K562 (cell line): ENCODE measurements around the gene KANK4. TPM values are rescaled to one million over a fixed set of nuclear protein-coding genes. Genes with fewer than 3 reads are reported as not detected.

Experiments
- ATAC-seq: fragments of 200-7000 bp; cut with Tn5 transposase; 3 replicates; pipeline ENCODE4 v1.9.1; 2020; ENCODE audit warnings: moderate library complexity
- BruUV-seq: library from RNA; stranded (reverse); fragments of 400-500 nt; replicated peaks from 2 replicates; lab custom pipeline; 2021; lab: Mats Ljungman, UMichigan
- CTCF ChIA-PET: fragments of 300-600 bp; formaldehyde crosslinking; extraction: SDS; loops from one replicate; lab custom pipeline; 2021; ENCODE audit warnings: low intra/inter-chr PET ratio; lab: Yijun Ruan, JAX
- POLR2A ChIA-PET: fragments of 300-600, 350-650 bp; sonication (Branson Sonifier 250); formaldehyde crosslinking; extraction: SDS; loops from one replicate; lab custom pipeline; 2021; ENCODE audit warnings: antibody characterized with exemption, inconsistent platforms; lab: Yijun Ruan, JAX
- DNase-seq, 4 experiments: peaks; one replicate each; pipeline versions ENCODE4 v3.0.0 to v3.0.0-alpha.2; 2011 to 2018; ENCODE audit warnings: low spot score in 3 of 4, mixed read lengths in 3 of 4; ENCODE audit errors: extremely low read depth in 1 of 4
- FAIRE-seq: peaks from 2 replicates; lab custom pipeline; 2011; peaks lifted over from hg19 to GRCh38; lab: Jason Lieb, UNC
- H2AFZ ChIP-seq: 2 replicates; pipeline ENCODE4 v1.6.0; 2011; ENCODE audit warnings: low read depth, low read length, control low read depth, inconsistent platforms
- H3K27ac ChIP-seq: fragments of 200-600 bp; 3 replicates; pipeline ENCODE4 v1.8.0; 2011; ENCODE audit warnings: low read depth, mild to moderate bottlenecking, control low read depth, inconsistent platforms, low read length, moderate library complexity, mixed read lengths; ENCODE audit errors: extremely low read depth
- H3K27me3 ChIP-seq, 2 experiments: fragments of 300-600 bp in 1 of 2; 2 replicates in 1 of 2; 3 replicates in 1 of 2; pipeline versions ENCODE4 v1.6.0 to v1.8.0; 2011; ENCODE audit warnings: inconsistent platforms in 2 of 2, low read length in 2 of 2, mild to moderate bottlenecking in 1 of 2, mixed read lengths in 1 of 2, moderate library complexity in 1 of 2; ENCODE audit not compliant: control insufficient read depth in 2 of 2, insufficient read depth in 2 of 2
- H3K36me3 ChIP-seq: fragments of 300-600 bp; 3 replicates; pipeline ENCODE4 v1.8.0; 2011; ENCODE audit warnings: mild to moderate bottlenecking, low read length, inconsistent platforms; ENCODE audit not compliant: control insufficient read depth, insufficient read depth
- H3K4me1 ChIP-seq, 2 experiments: fragments of 200-600 bp in 1 of 2; replicated peaks in 1 of 2; 2 replicates in 1 of 2; 3 replicates in 1 of 2; pipeline versions ENCODE4 v1.5.1 to v1.8.0; 2011; ENCODE audit warnings: inconsistent platforms in 2 of 2, low read length in 2 of 2, mild to moderate bottlenecking in 1 of 2, mixed read lengths in 1 of 2, moderate library complexity in 1 of 2; ENCODE audit not compliant: control insufficient read depth in 2 of 2, insufficient read depth in 2 of 2
- H3K4me2 ChIP-seq: 2 replicates; pipeline ENCODE4 v1.6.1; 2011; ENCODE audit warnings: low read length, control low read depth, inconsistent platforms, mixed read lengths; ENCODE audit not compliant: insufficient read depth
- H3K4me3 ChIP-seq: fragments of 200-600 bp; sonication (generic), shearing (Covaris generic); 2 replicates; pipeline ENCODE4 v1.5.1; 2016; ENCODE audit warnings: control low read depth, inconsistent platforms
- H3K79me2 ChIP-seq: fragments of 200-600 bp; 3 replicates; pipeline ENCODE4 v1.8.0; 2011; ENCODE audit warnings: low read length, inconsistent platforms; ENCODE audit not compliant: control insufficient read depth, insufficient read depth
- H3K9ac ChIP-seq, 2 experiments: 2 replicates each; pipeline versions ENCODE4 v1.6.0 to v1.6.1; 2011; ENCODE audit warnings: low read depth in 2 of 2, low read length in 2 of 2, control low read depth in 1 of 2, inconsistent platforms in 1 of 2, mild to moderate bottlenecking in 1 of 2, mixed read lengths in 1 of 2; ENCODE audit not compliant: insufficient read depth in 1 of 2
- H3K9me1 ChIP-seq: one replicate; pipeline ENCODE4 v1.6.0; 2011; ENCODE audit warnings: inconsistent platforms, mild to moderate bottlenecking, low read length, moderate library complexity; ENCODE audit not compliant: control insufficient read depth, insufficient read depth
- H3K9me3 ChIP-seq: replicated peaks from 2 replicates; pipeline ENCODE4 v1.5.1; 2011; ENCODE audit warnings: low read depth, low read length, inconsistent platforms; ENCODE audit not compliant: control insufficient read depth, insufficient read depth
- H4K20me1 ChIP-seq: replicated peaks from 2 replicates; pipeline ENCODE4 v1.6.1; 2011; ENCODE audit warnings: low read length, inconsistent platforms, mixed read lengths; ENCODE audit not compliant: control insufficient read depth, insufficient read depth
- ATF1 ChIP-seq, 2 experiments: fragments of 450-650 bp in 1 of 2; IDR thresholded peaks; 2 replicates each; pipeline ENCODE4 v1.6.1; 2016; ENCODE audit warnings: missing compliant biosample characterization in 1 of 2, missing genetic modification characterization in 1 of 2
- CBX2 ChIP-seq: fragments of 200-600 bp; sonication (generic); IDR thresholded peaks from one replicate; pipeline ENCODE4 v1.6.1; 2012; ENCODE audit warnings: mild to moderate bottlenecking, low read length, inconsistent platforms; ENCODE audit not compliant: insufficient read depth, poor library complexity, severe bottlenecking
- E2F6 ChIP-seq, 2 experiments: IDR thresholded peaks; 2 replicates each; pipeline ENCODE4 v1.6.1; 2011; ENCODE audit warnings: borderline replicate concordance in 1 of 2, control low read depth in 1 of 2, low read depth in 1 of 2, low read length in 1 of 2, mild to moderate bottlenecking in 1 of 2, mixed read lengths in 1 of 2, moderate library complexity in 1 of 2; ENCODE audit not compliant: insufficient read depth in 1 of 2, insufficient read length in 1 of 2, poor library complexity in 1 of 2, severe bottlenecking in 1 of 2; ENCODE audit errors: extremely low read depth in 1 of 2
- HNRNPK ChIP-seq: fragments of 200-400 bp; formaldehyde crosslinking; IDR thresholded peaks from one replicate; pipeline ENCODE4 v1.6.1; 2018; ENCODE audit warnings: mild to moderate bottlenecking, low read depth, low read length; ENCODE audit not compliant: poor library complexity, severe bottlenecking
- KLF1 ChIP-seq: fragments of 450-650 bp; IDR thresholded peaks from 2 replicates; pipeline ENCODE4 v1.6.1; 2016; ENCODE audit warnings: missing genetic modification characterization, missing compliant biosample characterization
- PHF21A ChIP-seq: fragments of 450-650 bp; IDR thresholded peaks from 2 replicates; pipeline ENCODE4 v1.6.1; 2017; ENCODE audit warnings: low read depth, borderline replicate concordance
- RBFOX2 ChIP-seq: fragments of 200-400 bp; formaldehyde crosslinking; IDR thresholded peaks from 2 replicates; pipeline ENCODE4 v1.6.1; 2017; ENCODE audit warnings: low read depth, mild to moderate bottlenecking, low read length, moderate library complexity
- STAT5A ChIP-seq: IDR thresholded peaks from 2 replicates; pipeline ENCODE4 v1.6.1; 2012; ENCODE audit warnings: low read length, inconsistent platforms, borderline replicate concordance
- ZFP36 ChIP-seq: fragments of 150-350 bp; IDR thresholded peaks from 2 replicates; pipeline ENCODE4 v1.6.1; 2018; ENCODE audit warnings: low read length, low read depth; ENCODE audit not compliant: partially characterized antibody
- ZKSCAN3 ChIP-seq: fragments of 250-450 bp; sonication (Bioruptor Pico); IDR thresholded peaks from 2 replicates; pipeline ENCODE4 v1.4.0; 2020
- ZNF175 ChIP-seq: fragments of 200-800 bp; sonication (Bioruptor generic); IDR thresholded peaks from 2 replicates; pipeline ENCODE4 v1.6.1; 2016; ENCODE audit warnings: low read depth, mild to moderate bottlenecking, missing genetic modification characterization, missing compliant biosample characterization
- ZNF280B ChIP-seq: fragments of 250-450 bp; sonication (Bioruptor Pico); IDR thresholded peaks from 2 replicates; pipeline ENCODE4 v1.5.1; 2021; ENCODE audit warnings: mild to moderate bottlenecking
- WGBS: fragments of 100-300 bp; shearing (Covaris generic); methylation state at CpG from one replicate; pipeline ENCODE4 v1.1.6; 2016; ENCODE audit warnings: low coverage, mixed read lengths; ENCODE audit not compliant: insufficient coverage; ENCODE audit errors: missing lambda C conversion rate; 5-methylcytosine and 5-hydroxymethylcytosine counted together
- in situ Hi-C: fragments of 300-500 bp; cut with MboI; formaldehyde crosslinking; loops from 4 replicates; pipeline ENCODE4 v1.15.0; 2018; ENCODE audit warnings: inconsistent platforms, mixed read lengths
- intact Hi-C: fragments of 100-400 bp; cut with micrococcal nuclease; formaldehyde crosslinking; loops from 2 replicates; pipeline ENCODE4 v1.14.2; 2022
- polyA plus RNA-seq, 8 experiments: library from polyadenylated mRNA; depleted of rRNA in 4 of 8; stranded (reverse) in 5 of 8; unstranded in 3 of 8; fragments of >200 nt; fragmentation: Nextera tagmentation in 2 of 8; fragmentation: Illumina TruSeq in 1 of 8; extraction: Ambion mirVana in 2 of 8; extraction: Trizol in 1 of 8; gene quantifications; 2 replicates each; pipeline versions ENCODE4 v1.2.1 to v1.2.3, GENCODE V29; 2011 to 2014; ENCODE audit warnings: inconsistent platforms in 1 of 8, missing spikeins in 1 of 8
- total RNA-seq, 7 experiments: library from RNA; depleted of rRNA in 6 of 7; stranded (reverse); fragments of >200 nt in 6 of 7; fragmentation: Illumina TruSeq in 2 of 7; extraction: Trizol in 2 of 7; gene quantifications; 2 replicates each; pipeline versions ENCODE4 v1.2.1 to v1.2.3, GENCODE V29; 2011 to 2021; ENCODE audit warnings: low replicate concordance in 1 of 7

Gene KANK4
- total and polyA plus RNA-seq, 9 of the 15 experiments (the other 6 are each of a cell fraction or from before 2014, with no cell fraction given) = not detected

GRCh38 chr1:62228883-62229187 lies 90.4 kb downstream of the KANK4 start:
- WGBS = 0% methylated on average over 4 of the region's 4 CpGs
- Histone ChIP-seq H3K27me3 (peaks cover 4 to 31% of the 10 kb centered on the region in 2 experiments; a peak in 2 of 5 replicates), H3K79me2 (no peaks in the 10 kb centered on the region), H2AFZ (no peak overlapping the region), H3K9ac (no peak overlapping the region)
- no TSS peak for BruUV-seq
- ATAC-seq = no peak
- TF ChIP-seq ZFP36 (no peak), PHF21A (no peak)
- TF ChIP-seq, all 486 proteins: peak for 0
- ChIA-PET POLR2A (no interaction called here), CTCF (no interaction called here)
- in situ Hi-C loops (no loop called here), intact Hi-C loops (no loop called here)
- H3K4me1 ChIP-seq = no peaks in the 10 kb centered on the region
- no peak for DNase-seq
- no peaks in the 10 kb centered on the region for H3K36me3 ChIP-seq
- no peak overlapping the region for H3K4me3 ChIP-seq
- no peak overlapping the region for H3K27ac ChIP-seq
- no peaks in the 10 kb centered on the region for H4K20me1 ChIP-seq
- H3K4me2 ChIP-seq = no peak overlapping the region
- no peak for FAIRE-seq
- no peaks in the 10 kb centered on the region for H3K9me3 ChIP-seq
- H3K9me1 ChIP-seq = no peaks in the 10 kb centered on the region

- H3K9ac ChIP-seq = no peak overlapping the region
- ChIA-PET CTCF (no interaction called here), POLR2A (no interaction called here)
- H3K27me3 ChIP-seq = peaks cover 4 to 29% of the 10 kb centered on the region in 2 experiments; a peak in 2 of 5 replicates
- in situ Hi-C loops (no loop called here), intact Hi-C loops (no loop called here)
- H3K4me3 ChIP-seq = no peak overlapping the region
- BruUV-seq = no TSS peak
- FAIRE-seq = no peak
- no peak overlapping the region for H3K4me2 ChIP-seq
- H3K36me3 ChIP-seq = no peaks in the 10 kb centered on the region
- no peaks in the 10 kb centered on the region for H3K9me3 ChIP-seq
- H2AFZ ChIP-seq = no peak overlapping the region
- WGBS = 6% methylated on average over 12 of the region's 12 CpGs
- no peaks in the 10 kb centered on the region for H3K4me1 ChIP-seq
- no peaks in the 10 kb centered on the region for H4K20me1 ChIP-seq
- no peaks in the 10 kb centered on the region for H3K79me2 ChIP-seq
- ATAC-seq = no peak
- H3K27ac ChIP-seq = no peak overlapping the region
- no peak for DNase-seq
- H3K9me1 ChIP-seq = no peaks in the 10 kb centered on the region
- TF ChIP-seq HNRNPK (no peak), STAT5A (no peak), RBFOX2 (no peak), ZNF280B (CRISPR knock-in tag) (no peak), ZNF175 (no peak), E2F6 (IDR thresholded peaks at IDR 0.05; ENCODE audit: borderline replicate concordance in 1 of 2, extremely low read depth in 1 of 2, insufficient read depth in 1 of 2, insufficient read length in 1 of 2, low read depth in 1 of 2, low read length in 1 of 2, poor library complexity in 1 of 2, severe bottlenecking in 1 of 2) (no peak), ZKSCAN3 (no peak), CBX2 (no peak), ATF1 (CRISPR knock-in tag; IDR thresholded peaks at IDR 0.05) (no peak), ATF1 (tag; IDR thresholded peaks at IDR 0.05) (no peak), KLF1 (tag) (no peak)
These were observed 90.9 kb downstream of the KANK4 start for GRCh38 chr1:62228136-62228882.
